Fibroblast of lung (primary cell): ENCODE results near the gene NCKAP5.

ENCODE experiments used
- CTCF ChIP-seq, 2 donors: IDR thresholded peaks in 1 of 2; conservative IDR thresholded peaks in 1 of 2; 1 replicate in 1 of 2; 2 replicates in 1 of 2; pipeline ENCODE4 v1.5.1; 2011 to 2012; ENCODE audit warnings: low read length in 2 of 2, control low read depth in 1 of 2, inconsistent platforms in 1 of 2, low read depth in 1 of 2, mild to moderate bottlenecking in 1 of 2
- EZH2 ChIP-seq: IDR thresholded peaks from 2 replicates; pipeline ENCODE4 v1.5.1; 2012; ENCODE audit warnings: low read length, control low read depth, mild to moderate bottlenecking; ENCODE audit errors: missing control alignments

- TF ChIP-seq CTCF (conservative IDR thresholded peaks at IDR 0.05 in 1 of 2, IDR thresholded peaks at IDR 0.05 in 1 of 2; ENCODE audit: low read depth in 1 of 2, low read length in 2 of 2): no peak
- TF ChIP-seq EZH2: no peak
Measured at GRCh38 chr2:132738223-132738622, 830.0 kb downstream of the NCKAP5 start.
